ENCODE results near the gene FAM162A.

DNA sequence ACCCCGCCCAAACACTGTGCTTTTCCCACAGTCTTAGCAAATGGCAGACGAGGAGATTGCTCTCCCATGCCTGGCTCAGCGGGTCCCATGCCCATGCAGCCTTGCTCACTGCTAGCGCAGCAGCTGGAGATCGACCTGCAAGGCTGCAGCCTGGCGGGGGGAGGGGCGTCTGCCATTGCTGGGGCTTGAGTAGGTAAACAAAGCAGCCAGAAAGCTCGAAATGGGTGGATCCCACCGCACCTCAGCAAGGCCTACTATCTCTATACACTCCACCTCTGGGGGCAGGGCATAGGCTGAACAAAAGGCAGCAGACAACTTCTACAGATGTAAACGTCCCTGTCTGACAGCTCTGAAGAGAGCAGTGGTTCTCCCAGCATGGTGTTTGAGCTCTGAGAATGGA is 59.1 kb downstream of the FAM162A start:
- TF ChIP-seq ARNTL (CRISPR knock-in tag; IDR thresholded peaks at IDR 0.05; ENCODE audit: borderline replicate concordance, low read depth) (no peak), ISL1 (CRISPR knock-in tag; IDR thresholded peaks at IDR 0.05) (no peak), ZFP30 (CRISPR knock-in tag; IDR thresholded peaks at IDR 0.05) (no peak), ZNF8 (CRISPR knock-in tag; IDR thresholded peaks at IDR 0.05) (no peak), PPARA (CRISPR knock-in tag; IDR thresholded peaks at IDR 0.05; ENCODE audit: borderline replicate concordance) (no peak), ZFP3 (CRISPR knock-in tag; IDR thresholded peaks at IDR 0.05) (no peak)
- TF ChIP-seq, protein P1, sequence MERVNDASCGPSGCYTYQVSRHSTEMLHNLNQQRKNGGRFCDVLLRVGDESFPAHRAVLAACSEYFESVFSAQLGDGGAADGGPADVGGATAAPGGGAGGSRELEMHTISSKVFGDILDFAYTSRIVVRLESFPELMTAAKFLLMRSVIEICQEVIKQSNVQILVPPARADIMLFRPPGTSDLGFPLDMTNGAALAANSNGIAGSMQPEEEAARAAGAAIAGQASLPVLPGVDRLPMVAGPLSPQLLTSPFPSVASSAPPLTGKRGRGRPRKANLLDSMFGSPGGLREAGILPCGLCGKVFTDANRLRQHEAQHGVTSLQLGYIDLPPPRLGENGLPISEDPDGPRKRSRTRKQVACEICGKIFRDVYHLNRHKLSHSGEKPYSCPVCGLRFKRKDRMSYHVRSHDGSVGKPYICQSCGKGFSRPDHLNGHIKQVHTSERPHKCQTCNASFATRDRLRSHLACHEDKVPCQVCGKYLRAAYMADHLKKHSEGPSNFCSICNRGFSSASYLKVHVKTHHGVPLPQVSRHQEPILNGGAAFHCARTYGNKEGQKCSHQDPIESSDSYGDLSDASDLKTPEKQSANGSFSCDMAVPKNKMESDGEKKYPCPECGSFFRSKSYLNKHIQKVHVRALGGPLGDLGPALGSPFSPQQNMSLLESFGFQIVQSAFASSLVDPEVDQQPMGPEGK (CRISPR knock-in tag; IDR thresholded peaks at IDR 0.05; ENCODE audit: borderline replicate concordance) = no peak
- TF ChIP-seq, protein P2, sequence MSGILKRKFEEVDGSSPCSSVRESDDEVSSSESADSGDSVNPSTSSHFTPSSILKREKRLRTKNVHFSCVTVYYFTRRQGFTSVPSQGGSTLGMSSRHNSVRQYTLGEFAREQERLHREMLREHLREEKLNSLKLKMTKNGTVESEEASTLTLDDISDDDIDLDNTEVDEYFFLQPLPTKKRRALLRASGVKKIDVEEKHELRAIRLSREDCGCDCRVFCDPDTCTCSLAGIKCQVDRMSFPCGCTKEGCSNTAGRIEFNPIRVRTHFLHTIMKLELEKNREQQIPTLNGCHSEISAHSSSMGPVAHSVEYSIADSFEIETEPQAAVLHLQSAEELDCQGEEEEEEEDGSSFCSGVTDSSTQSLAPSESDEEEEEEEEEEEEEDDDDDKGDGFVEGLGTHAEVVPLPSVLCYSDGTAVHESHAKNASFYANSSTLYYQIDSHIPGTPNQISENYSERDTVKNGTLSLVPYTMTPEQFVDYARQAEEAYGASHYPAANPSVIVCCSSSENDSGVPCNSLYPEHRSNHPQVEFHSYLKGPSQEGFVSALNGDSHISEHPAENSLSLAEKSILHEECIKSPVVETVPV (CRISPR knock-in tag; IDR thresholded peaks at IDR 0.05) = no peak
